Non-pigmented ciliary epithelial cell (primary cell): ENCODE measurements around the gene SCAPER.
A peak's percentile ranks its signal among the peaks of the same experiment; 100 is the strongest.
"Not testable (repeated sequence)": the region's sequence is repeated elsewhere in the genome, so short reads cannot be mapped to it uniquely, and the experiment has no call there.

ENCODE experiments used
- DNase-seq: peaks from one replicate; pipeline ENCODE4 v3.0.0-alpha.2; 2010; ENCODE audit warnings: low read depth

Gene SCAPER

DNA sequence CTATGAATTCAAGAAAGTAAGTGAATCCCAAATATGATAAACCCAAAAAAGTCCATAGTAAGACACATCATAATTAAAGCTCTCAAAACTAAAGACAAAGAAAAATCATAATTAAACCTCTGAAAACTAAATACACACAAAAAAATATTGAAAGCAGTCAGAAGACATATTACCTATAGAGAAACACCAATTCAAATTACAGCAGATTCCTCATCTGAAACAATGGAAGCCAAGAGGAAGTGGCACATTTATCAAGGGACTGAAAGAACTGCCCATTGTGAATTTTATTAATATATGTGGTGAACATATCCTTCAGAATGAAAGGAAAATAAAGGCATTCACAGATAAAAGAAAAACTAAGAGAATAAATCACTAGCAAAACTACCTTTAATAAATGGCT is 128.2 kb downstream of the SCAPER start:
- no peak for DNase-seq

DNA sequence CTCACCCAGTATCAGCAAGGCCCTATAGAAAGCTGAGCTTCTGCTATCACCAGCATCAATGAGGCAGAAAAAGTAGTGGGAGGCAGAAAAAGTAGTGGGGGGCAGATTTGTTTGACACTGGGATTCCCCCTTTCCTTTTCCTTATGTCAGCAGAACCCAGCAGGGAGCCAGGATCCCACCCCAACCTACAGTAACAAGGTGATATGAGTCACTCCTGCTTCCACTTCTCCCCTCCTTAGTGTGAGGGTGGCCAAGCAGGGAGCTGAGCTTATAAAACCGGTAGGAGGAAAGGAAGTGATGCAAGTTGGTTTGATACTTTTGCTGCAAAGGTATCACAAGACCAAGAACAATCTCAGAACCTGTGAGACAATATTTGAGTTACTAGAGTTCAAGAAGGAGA is 128.7 kb downstream of the SCAPER start:
- DNase-seq, result no peak

DNA sequence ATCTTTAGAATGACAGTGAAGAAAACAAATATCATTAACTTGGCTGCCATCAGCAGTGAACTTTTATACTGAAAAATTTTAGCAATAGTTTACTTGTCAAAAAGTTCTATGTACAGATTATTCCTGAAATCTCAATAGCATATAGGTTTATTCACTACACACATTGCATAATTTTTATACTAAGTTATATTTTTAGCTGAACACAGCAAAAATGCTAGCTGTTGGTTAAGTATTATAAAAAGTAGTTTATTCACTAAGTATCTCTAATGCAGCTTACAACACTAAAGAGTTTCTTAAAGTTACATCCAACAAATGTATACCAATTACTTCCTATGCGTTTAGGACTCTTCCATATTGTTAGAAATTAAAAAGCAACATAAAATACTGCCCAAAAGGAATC is 131.9 kb downstream of the SCAPER start:
- no peak for DNase-seq

DNA sequence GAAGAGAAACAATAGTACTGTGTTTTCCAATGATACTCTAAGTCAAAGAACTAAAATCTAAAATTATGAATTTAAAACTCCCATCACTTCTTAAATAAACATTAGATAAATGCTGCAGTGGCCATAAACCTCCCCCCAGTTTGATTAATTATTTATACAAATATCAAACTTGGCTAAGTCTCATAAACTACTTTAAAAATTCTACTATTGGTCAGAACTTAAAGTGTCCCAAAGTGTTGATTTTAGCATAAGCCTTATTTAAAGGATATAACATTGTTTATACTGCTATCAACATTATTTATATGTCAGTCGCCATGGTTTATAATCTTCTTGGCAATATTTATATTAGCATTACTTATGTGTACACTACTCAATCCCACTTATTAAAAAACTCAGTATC is 132.4 kb downstream of the SCAPER start:
- no peak for DNase-seq

GRCh38 chr15:76764004-76764403 is 141.1 kb downstream of the SCAPER start:
- DNase-seq, result no peak

- no peak for DNase-seq
Observed at GRCh38 chr15:76763554-76763953, 141.6 kb downstream of the SCAPER start.

- peak; percentile 8 for DNase-seq
Observed at GRCh38 chr15:76756381-76756780, 148.8 kb downstream of the SCAPER start.

DNA sequence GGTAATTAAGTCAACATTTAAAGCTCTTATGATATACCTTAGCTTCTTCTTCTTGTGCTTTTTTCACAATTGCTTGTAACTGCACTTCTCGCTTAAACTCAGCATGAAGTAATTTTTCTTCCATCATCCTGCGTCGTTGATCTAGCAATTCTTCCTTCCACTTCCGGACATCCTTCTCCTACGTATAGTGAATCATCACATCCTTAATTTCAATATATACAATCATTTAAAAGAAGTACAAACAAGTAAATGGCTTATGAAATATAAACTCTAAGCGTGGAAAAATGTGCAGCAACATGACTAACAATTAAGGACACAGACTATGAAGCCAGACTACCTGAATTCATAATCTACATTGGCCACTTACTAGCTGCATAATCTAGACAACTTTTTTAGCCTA is 151.4 kb downstream of the SCAPER start:
- no peak for DNase-seq

DNA sequence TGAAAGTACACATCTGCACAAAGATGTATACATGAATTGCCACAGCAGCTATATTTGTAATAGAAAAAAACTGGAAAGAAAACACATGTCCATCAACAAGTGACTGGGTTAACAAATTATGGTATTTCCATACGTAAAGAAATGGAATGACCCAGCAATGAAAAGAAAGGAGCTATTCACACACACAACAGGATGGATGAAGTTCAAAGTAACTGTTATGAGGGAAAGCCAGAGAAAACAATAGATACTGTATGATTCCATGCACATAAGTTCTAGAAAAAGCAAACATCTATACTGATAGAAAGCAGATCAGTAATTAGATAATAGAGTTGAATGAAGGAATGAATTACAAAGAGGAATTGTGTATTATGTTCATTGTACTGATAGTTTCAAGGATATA is 152.0 kb downstream of the SCAPER start:
- no peak for DNase-seq

- no peak for DNase-seq
Observed at GRCh38 chr15:76752549-76752948, 152.6 kb downstream of the SCAPER start.

- no peak for DNase-seq
Observed at GRCh38 chr15:76737573-76737972, 167.6 kb downstream of the SCAPER start.

- not testable (repeated sequence) for DNase-seq
Observed at GRCh38 chr15:76732321-76732720, 172.8 kb downstream of the SCAPER start.

- DNase-seq, result no peak
Observed at GRCh38 chr15:76730262-76730661, 174.9 kb downstream of the SCAPER start.

GRCh38 chr15:76718863-76719262 is 186.3 kb downstream of the SCAPER start:
- DNase-seq, result no peak

- no peak for DNase-seq
Observed at GRCh38 chr15:76714950-76715349, 190.2 kb downstream of the SCAPER start.

- DNase-seq, result no peak
Observed at GRCh38 chr15:76711351-76711827, 193.8 kb downstream of the SCAPER start.

DNA sequence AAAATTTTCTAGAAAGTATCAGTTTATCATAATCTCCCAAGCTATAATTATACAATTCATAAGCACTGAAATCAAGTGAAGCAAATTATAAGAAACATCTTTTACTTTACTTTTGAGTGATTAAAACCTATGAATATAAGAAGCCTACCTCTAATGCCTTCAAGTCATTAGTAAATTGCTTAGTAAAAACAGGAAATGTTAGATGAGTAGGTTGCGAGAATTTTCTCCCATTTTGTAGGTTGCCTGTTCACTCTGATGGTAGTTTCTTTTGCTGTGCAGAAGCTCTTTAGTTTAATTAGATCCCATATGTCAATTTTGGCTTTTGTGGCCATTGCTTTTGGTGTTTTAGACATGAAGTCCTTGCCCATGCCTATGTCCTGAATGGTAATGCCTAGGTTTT is 201.1 kb downstream of the SCAPER start:
- not testable (repeated sequence) for DNase-seq

DNA sequence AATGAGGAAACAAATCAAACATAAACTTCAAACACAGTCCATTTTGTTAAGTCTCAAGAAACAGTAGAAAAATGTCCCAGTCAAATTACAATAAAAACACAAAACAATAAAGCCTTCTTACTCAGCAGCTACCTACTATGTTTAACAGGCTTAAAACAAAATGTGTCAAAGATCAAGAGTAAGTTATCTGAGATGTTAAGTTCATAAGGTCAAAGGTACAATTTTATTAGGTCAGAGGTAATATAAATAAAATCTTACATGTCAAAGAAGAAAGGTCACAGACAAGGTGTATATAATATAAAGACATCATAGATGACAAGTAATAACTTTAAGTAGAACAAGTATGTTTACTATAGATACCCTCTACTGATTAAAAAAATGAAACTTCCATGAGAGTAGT is 208.3 kb downstream of the SCAPER start:
- no peak for DNase-seq

GRCh38 chr15:76692546-76692945 is 212.6 kb downstream of the SCAPER start:
- DNase-seq, result not testable (repeated sequence)

DNA sequence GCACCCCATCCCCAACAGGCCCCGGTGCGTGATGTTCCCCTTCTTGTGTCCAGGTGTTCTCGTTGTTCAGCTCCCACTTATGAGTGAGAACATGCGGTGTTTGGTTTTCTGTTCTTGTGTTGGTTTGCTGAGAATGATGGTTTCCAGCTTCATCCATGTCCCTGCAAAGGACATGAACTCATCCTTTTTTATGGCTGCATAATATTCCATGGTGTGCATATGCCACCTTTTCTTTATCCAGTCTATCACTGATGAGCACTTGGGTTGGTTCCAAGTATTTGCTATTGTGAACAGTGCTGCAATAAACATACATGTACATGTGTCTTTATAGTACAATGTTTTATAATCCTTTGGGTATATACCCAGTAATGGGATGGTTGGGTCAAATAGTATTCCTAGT is 217.5 kb downstream of the SCAPER start:
- not testable (repeated sequence) for DNase-seq

DNA sequence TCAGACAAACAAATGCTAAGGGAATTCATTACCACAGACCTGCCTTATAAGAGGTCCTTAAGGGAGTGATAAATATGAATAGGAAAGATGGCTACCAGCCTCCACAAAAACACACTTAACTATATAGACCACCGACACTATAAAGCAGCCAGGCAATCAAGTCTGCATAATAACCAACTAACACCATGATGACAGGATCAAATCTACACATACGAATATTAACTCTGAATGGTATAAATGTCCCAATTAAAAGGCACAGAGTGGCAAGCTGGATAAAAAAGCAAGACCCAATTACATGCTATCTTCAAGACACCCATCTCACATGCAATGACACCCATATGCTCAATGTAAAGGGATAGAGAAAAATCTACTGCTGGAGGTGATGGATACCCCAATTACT is 221.1 kb downstream of the SCAPER start:
- no peak for DNase-seq

GRCh38 chr15:76682833-76683232 is 222.3 kb downstream of the SCAPER start:
- no peak for DNase-seq

- DNase-seq, result no peak
Observed at GRCh38 chr15:76682259-76682658, 222.9 kb downstream of the SCAPER start.

- DNase-seq, result no peak
Observed at GRCh38 chr15:76678766-76679165, 226.4 kb downstream of the SCAPER start.

GRCh38 chr15:76674883-76675282 is 230.3 kb downstream of the SCAPER start:
- peak; percentile 50 for DNase-seq
